ENCODE measurements around the gene PLCB2. TPM values are rescaled to one million over a fixed set of nuclear protein-coding genes. Genes with fewer than 3 reads are reported as not detected.

Gene PLCB2
- polyA plus RNA-seq, 1 of the 3 experiments (the other 2 are of a cell fraction) = 0.15 TPM

GRCh38 chr15:40306371-40306770, 1.4 kb downstream of the PLCB2 start:
- H3K4me3 ChIP-seq (ENCODE audit: low read depth in 2 of 2, low read length in 1 of 2) = no peak overlapping the region
- CTCF ChIA-PET = interaction anchor here (1.1 to 70.6 kb wide), 7 partner anchors 8 to 261 kb away, joined by 4 to 2194 read pairs (median 65); partner anchors contain the start of genes ANKRD63, CCDC9B, DISP2 and INAFM2
- no peaks in the 10 kb centered on the region for H3K9me3 ChIP-seq
- H2AFZ ChIP-seq (ENCODE audit: low read depth) = no peak overlapping the region
- H3K27ac ChIP-seq (ENCODE audit: low read depth in 2 of 2, low read length in 1 of 2) = no peak overlapping the region
- H3K4me2 ChIP-seq = no peak overlapping the region
- H3K9ac ChIP-seq = no peak overlapping the region
- no peaks in the 10 kb centered on the region for H4K20me1 ChIP-seq (ENCODE audit: insufficient read depth)
- no peaks in the 10 kb centered on the region for H3K36me3 ChIP-seq (replicated peaks in 1 of 2; ENCODE audit: control insufficient read depth in 1 of 2, insufficient read depth in 2 of 2, low read length in 1 of 2)
- no peak for DNase-seq
- H3F3A ChIP-seq (replicated peaks; ENCODE audit: insufficient read depth) = no peaks in the 10 kb centered on the region
- TF ChIP-seq RCOR1 (IDR thresholded peaks at IDR 0.05; ENCODE audit: low read length) (no peak), POLR2AphosphoS5 (IDR thresholded peaks at IDR 0.05; ENCODE audit: low read depth, low read length) (no peak), FOXJ3 (CRISPR knock-in tag; IDR thresholded peaks at IDR 0.05) (no peak), MAX (IDR thresholded peaks at IDR 0.05; ENCODE audit: low read depth) (no peak), GATA2 (CRISPR knock-in tag; IDR thresholded peaks at IDR 0.05) (no peak)
- TF ChIP-seq, protein P1, sequence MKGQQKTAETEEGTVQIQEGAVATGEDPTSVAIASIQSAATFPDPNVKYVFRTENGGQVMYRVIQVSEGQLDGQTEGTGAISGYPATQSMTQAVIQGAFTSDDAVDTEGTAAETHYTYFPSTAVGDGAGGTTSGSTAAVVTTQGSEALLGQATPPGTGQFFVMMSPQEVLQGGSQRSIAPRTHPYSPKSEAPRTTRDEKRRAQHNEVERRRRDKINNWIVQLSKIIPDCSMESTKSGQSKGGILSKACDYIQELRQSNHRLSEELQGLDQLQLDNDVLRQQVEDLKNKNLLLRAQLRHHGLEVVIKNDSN (IDR thresholded peaks at IDR 0.05; ENCODE audit: borderline replicate concordance, low read depth) = no peak
- H3K9me2 ChIP-seq = no peaks in the 10 kb centered on the region
- no peaks in the 10 kb centered on the region for H3K79me2 ChIP-seq (ENCODE audit: insufficient read depth)
- WGBS (ENCODE audit: low lambda C conversion rate) = 29% methylated on average over 1 of the region's 5 CpGs
- H3K4me1 ChIP-seq (ENCODE audit: control insufficient read depth in 1 of 2, insufficient read depth in 2 of 2, low read depth in 1 of 2, low read length in 1 of 2) = peaks cover 0 to 23% of the 10 kb centered on the region in 2 experiments; a peak in 1 of 4 replicates
- POLR2A ChIA-PET = no interaction called here
- H3K27me3 ChIP-seq (ENCODE audit: insufficient read depth) = no peaks in the 10 kb centered on the region; the same call in 1 of the 2 replicates

DNA sequence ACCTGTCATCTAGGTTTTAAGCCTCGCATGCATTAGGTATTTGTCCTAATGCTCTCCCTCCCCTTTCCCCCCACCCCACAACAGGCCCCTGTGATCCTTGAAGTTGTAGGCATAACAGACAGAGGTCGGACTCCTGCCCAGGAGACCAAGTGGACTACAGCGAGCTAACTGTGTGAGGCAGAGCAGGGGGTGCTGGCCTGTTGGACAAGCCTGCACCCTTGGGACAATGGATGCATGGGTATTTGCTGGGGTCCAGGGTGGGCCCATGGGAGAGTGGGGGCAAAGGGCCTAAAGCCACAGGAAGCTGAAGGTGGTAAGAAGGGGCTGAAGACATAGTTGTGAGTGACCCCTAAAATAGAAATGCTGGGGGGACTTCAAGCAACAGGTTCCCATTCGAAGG, 2.5 kb downstream of the PLCB2 start:
- no peak overlapping the region for H3K27ac ChIP-seq (ENCODE audit: low read depth in 2 of 2, low read length in 1 of 2)
- CTCF ChIA-PET = interaction anchor here (1.0 to 66.3 kb wide), 4 partner anchors 14 to 36 kb away, joined by 3 to 2194 read pairs (median 423); partner anchors contain the start of genes ANKRD63, CCDC9B, DISP2 and INAFM2
- H3K9me2 ChIP-seq = no peaks in the 10 kb centered on the region
- no peaks in the 10 kb centered on the region for H4K20me1 ChIP-seq (ENCODE audit: insufficient read depth)
- no peak overlapping the region for H3K4me2 ChIP-seq
- WGBS (ENCODE audit: low lambda C conversion rate) = 59% methylated on average over 4 of the region's 4 CpGs
- no peaks in the 10 kb centered on the region; the same call in 1 of the 2 replicates for H3K27me3 ChIP-seq (ENCODE audit: insufficient read depth)
- no peak overlapping the region for H3K4me3 ChIP-seq (ENCODE audit: low read depth in 2 of 2, low read length in 1 of 2)
- H3K4me1 ChIP-seq (ENCODE audit: control insufficient read depth in 1 of 2, insufficient read depth in 2 of 2, low read depth in 1 of 2, low read length in 1 of 2) = peaks cover 0 to 30% of the 10 kb centered on the region in 2 experiments; a peak in 2 of 4 replicates
- no peaks in the 10 kb centered on the region for H3K79me2 ChIP-seq (ENCODE audit: insufficient read depth)
- H3K9me3 ChIP-seq = no peaks in the 10 kb centered on the region
- TF ChIP-seq GATA2 (CRISPR knock-in tag; IDR thresholded peaks at IDR 0.05) (no peak), RXRA (IDR thresholded peaks at IDR 0.05; ENCODE audit: borderline replicate concordance, low read depth) (no peak), FOXJ3 (CRISPR knock-in tag; IDR thresholded peaks at IDR 0.05) (no peak), CTCF (IDR thresholded peaks at IDR 0.05) (no peak), TCF12 (IDR thresholded peaks at IDR 0.05) (no peak), RFX5 (IDR thresholded peaks at IDR 0.05; ENCODE audit: low read length) (no peak), REST (IDR thresholded peaks at IDR 0.05; ENCODE audit: low read depth, low read length) (no peak), GABPA (IDR thresholded peaks at IDR 0.05; ENCODE audit: low read depth) (no peak)
- TF ChIP-seq, protein P2, sequence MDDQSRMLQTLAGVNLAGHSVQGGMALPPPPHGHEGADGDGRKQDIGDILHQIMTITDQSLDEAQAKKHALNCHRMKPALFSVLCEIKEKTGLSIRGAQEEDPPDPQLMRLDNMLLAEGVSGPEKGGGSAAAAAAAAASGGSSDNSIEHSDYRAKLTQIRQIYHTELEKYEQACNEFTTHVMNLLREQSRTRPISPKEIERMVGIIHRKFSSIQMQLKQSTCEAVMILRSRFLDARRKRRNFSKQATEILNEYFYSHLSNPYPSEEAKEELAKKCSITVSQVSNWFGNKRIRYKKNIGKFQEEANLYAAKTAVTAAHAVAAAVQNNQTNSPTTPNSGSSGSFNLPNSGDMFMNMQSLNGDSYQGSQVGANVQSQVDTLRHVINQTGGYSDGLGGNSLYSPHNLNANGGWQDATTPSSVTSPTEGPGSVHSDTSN (IDR thresholded peaks at IDR 0.05) = no peak
- H2AFZ ChIP-seq (ENCODE audit: low read depth) = no peak overlapping the region
- POLR2A ChIA-PET = no interaction called here
- DNase-seq = no peak
- H3F3A ChIP-seq (replicated peaks; ENCODE audit: insufficient read depth) = no peaks in the 10 kb centered on the region
- no peaks in the 10 kb centered on the region for H3K36me3 ChIP-seq (replicated peaks in 1 of 2; ENCODE audit: control insufficient read depth in 1 of 2, insufficient read depth in 2 of 2, low read length in 1 of 2)
- H3K9ac ChIP-seq = no peak overlapping the region

Data from SK-N-SH (cell line).